ENCODE measurements around the gene PACSIN2. TPM values are rescaled to one million over a fixed set of nuclear protein-coding genes. Genes with fewer than 3 reads are reported as not detected.
"Not testable (repeated sequence)": the region's sequence is repeated elsewhere in the genome, so short reads cannot be mapped to it uniquely, and the experiment has no call there.

PACSIN2 gene
- total and polyA plus RNA-seq, 10 of the 15 experiments (the other 5 are each of a cell fraction or from before 2014, with no cell fraction given), result 0.93 to 78.7 (median 46.8) TPM

GRCh38 chr22:42937164-42937843 lies 77.6 kb downstream of the PACSIN2 start (continued):
- TF ChIP-seq ATF3 (IDR thresholded peaks at IDR 0.05; ENCODE audit: borderline replicate concordance, extremely low read depth, low read depth, low read length) (no peak), ELK1 (IDR thresholded peaks at IDR 0.05; ENCODE audit: low read depth, low read length) (no peak), POLR2AphosphoS5 (IDR thresholded peaks at IDR 0.05; ENCODE audit: low read length) (peak; percentile 63), ZNF207 (IDR thresholded peaks at IDR 0.05; ENCODE audit: borderline replicate concordance) (no peak), MYB (IDR thresholded peaks at IDR 0.05; ENCODE audit: borderline replicate concordance, low read depth, low read length) (no peak), SPI1 (IDR thresholded peaks at IDR 0.05; ENCODE audit: borderline replicate concordance, insufficient read depth, low read depth, low read length) (peak; percentile 89), HDGF (IDR thresholded peaks at IDR 0.05) (no peak)

- H3K36me3 ChIP-seq (ENCODE audit: control insufficient read depth in 2 of 2, insufficient read depth in 2 of 2, low read length in 1 of 2); FAIRE-seq; H4K20me1 ChIP-seq (ENCODE audit: control insufficient read depth, insufficient read depth); intact Hi-C loops (cut with micrococcal nuclease; ENCODE audit: unreplicated experiment); DNase-seq (ENCODE audit: low read depth, low spot score); H3K27me3 ChIP-seq (replicated peaks in 1 of 2; ENCODE audit: control insufficient read depth in 2 of 2, insufficient read depth in 2 of 2, low read length in 1 of 2); H2AFZ ChIP-seq (ENCODE audit: control insufficient read depth, low read depth, low read length); RAD21 ChIA-PET (ENCODE audit: unreplicated experiment); in situ Hi-C loops (cut with MboI); H3K9me3 ChIP-seq (replicated peaks; ENCODE audit: control insufficient read depth, insufficient read depth, low read length); ATAC-seq; BruUV-seq (replicated peaks): not testable (repeated sequence)
- 89% methylated on average over 6 of the region's 6 CpGs for WGBS (ENCODE audit: insufficient coverage, insufficient replicate concordance, low lambda C conversion rate, missing lambda C conversion rate)
- CTCF ChIA-PET, result interaction anchor here (1.0 to 2.3 kb wide), 4 partner anchors 10 to 77 kb away, joined by 3 to 6 read pairs (median 3); no protein-coding TSS in a partner anchor
- H3K4me3 ChIP-seq, result peak overlapping the region; percentile 12; the same call in 1 of the 2 replicates
- H3K79me2 ChIP-seq (ENCODE audit: control insufficient read depth, insufficient read depth, low read length), result peaks cover 74% of the 10 kb centered on the region
- SMC1A ChIA-PET (ENCODE audit: uncharacterized antibody, unreplicated experiment), result interaction anchor here (0.9 to 1.3 kb wide), 3 partner anchors 8 to 23 kb away, joined by 3 to 6 read pairs (median 4); no protein-coding TSS in a partner anchor
- H3K9ac ChIP-seq (ENCODE audit: control insufficient read depth, insufficient read depth, low read length), result peak overlapping the region; percentile 73
- H3K27ac ChIP-seq (ENCODE audit: control insufficient read depth, insufficient read depth), result peak overlapping the region; percentile 87
- H3K4me2 ChIP-seq (ENCODE audit: control insufficient read depth, insufficient read depth), result peak overlapping the region; percentile 96
- peaks cover 62% of the 10 kb centered on the region for H3K4me1 ChIP-seq (ENCODE audit: control insufficient read depth, insufficient read depth, low read length)
- POLR2A ChIA-PET, result interaction anchor here (0.6 to 1.3 kb wide), 2 partner anchors 8 to 26 kb away, joined by 4 to 8 read pairs; no protein-coding TSS in a partner anchor
Observed at GRCh38 chr22:42936680-42937079, 78.3 kb downstream of the PACSIN2 start.

All from GM12878 (cell line).